Eye (tissue), 1 donor: ENCODE data around the gene ATP2C2.
"Not testable (repeated sequence)": the region's sequence is repeated elsewhere in the genome, so short reads cannot be mapped to it uniquely, and the experiment has no call there.

Source experiments
- DNase-seq: peaks from one replicate; pipeline ENCODE4 v3.0.0-alpha.2; 2015

Gene ATP2C2

DNA sequence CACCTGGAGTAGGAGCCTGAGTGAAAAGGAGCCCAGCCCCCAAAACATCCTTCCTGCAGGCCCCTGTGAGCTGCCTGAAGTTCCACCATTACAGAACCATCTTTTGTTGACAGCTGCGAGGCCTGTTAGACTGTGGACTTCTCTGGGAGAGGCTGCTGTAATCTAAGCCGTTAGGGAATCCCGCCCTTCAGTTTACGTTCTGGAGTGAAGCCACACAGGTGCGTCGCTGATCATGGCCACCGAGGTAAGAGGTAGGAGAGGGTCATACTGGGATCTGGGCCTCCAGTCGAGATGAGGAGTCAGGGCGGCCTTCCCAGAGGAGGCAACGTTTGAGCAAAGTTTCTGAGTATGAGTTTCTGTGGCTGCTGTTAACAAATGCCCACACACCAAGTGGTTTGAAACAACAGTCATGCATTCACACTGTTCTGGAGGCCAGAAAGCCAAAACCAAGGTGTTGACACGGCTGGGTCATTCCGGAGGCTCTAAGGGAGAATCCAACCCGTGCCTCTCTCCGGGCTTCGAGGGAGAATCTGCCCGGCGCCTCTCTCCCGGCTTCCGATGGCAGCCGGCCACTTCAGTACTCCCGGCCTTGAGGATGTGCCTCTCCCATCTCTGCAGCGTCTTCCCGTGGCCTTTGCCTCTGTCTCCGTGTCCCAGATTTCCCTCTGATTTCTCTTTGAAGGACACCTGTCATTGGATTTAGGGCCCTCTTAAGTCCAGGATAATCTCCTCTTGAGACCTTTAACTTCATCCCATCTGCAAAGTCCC lies 26.6 kb upstream of the ATP2C2 start:
- DNase-seq: no peak

DNA sequence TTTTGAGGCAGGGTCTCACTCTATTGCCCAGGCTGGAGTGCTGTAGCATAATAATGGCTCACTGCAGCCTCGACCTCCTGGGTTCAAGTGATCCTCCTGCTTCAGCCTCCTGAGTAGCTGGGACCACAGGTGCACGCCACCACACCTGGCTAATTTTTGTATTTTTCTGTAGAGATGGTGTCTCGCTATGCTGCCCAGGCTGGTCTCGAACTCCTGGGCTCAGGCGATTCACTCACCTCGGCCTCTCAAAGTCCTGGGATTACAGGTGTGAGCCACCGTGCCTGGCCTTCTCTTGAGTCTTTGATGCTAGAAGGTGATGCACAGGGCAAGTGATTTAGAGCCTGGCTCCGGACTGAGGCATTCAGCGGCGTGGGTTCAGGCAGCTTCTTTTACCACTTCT lies 24.5 kb upstream of the ATP2C2 start:
- not testable (repeated sequence) for DNase-seq

DNA sequence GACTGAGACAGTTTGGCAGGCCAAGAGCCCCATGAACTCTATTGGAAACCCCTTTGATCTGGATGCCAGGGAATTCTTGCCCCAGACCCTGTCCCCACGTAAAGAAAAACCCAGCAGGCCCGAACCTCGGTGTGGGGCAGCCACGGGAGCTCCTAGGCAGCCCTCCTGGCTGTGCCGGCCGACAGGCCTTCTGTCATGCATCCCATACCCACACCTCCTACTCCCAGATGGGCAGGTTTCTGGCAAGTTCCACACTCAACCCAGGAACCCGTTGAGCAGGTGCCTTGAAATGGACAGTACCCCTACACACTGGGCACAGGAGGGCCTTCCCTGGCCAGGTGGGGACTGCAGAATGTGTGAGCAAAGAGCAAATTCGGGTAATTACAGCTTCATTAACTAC lies 23.6 kb upstream of the ATP2C2 start:
- no peak for DNase-seq

DNA sequence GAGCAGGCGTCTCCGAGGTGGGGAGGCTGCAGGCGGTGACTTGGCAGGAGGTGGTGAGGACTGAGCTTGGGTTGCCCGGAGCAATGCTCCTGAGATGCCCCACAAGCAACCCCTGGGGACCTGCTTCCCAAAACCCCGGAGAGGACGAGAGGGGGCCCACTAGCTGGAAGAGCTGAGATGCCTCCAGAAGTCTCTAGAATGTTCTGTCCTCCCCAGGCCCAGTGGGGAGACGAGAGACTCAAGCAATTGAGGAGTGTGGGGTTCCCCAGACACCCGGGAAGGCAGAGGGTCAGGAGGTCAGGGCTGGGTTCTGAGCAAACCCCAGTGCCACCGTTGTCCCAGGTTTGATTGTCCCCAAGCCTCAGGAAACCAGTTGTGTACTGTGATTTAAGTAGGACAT lies 21.2 kb upstream of the ATP2C2 start:
- DNase-seq: no peak

DNA sequence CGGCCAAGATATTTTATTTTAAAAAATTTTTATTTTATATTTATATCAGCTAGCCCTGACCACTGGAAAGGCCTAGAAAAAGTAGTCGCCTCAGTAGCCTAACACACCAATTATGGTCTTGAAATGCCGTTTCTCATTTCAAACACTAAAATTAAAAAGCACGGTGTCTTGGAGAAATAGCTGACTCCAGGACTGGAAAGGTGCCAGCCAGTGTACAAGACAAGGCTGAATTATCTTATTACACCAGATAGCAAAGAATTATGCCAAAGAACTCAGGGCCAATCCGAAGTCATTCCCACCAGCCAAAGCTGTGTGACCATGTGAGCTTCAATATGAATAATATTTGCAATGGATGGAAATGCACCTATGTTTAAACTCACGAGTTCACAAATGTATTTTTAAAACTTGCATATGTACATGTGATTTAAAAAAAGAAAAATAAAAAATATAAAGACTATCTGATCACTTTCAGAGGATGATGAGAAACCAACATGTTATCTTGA lies 19.9 kb upstream of the ATP2C2 start:
- DNase-seq: no peak

DNA sequence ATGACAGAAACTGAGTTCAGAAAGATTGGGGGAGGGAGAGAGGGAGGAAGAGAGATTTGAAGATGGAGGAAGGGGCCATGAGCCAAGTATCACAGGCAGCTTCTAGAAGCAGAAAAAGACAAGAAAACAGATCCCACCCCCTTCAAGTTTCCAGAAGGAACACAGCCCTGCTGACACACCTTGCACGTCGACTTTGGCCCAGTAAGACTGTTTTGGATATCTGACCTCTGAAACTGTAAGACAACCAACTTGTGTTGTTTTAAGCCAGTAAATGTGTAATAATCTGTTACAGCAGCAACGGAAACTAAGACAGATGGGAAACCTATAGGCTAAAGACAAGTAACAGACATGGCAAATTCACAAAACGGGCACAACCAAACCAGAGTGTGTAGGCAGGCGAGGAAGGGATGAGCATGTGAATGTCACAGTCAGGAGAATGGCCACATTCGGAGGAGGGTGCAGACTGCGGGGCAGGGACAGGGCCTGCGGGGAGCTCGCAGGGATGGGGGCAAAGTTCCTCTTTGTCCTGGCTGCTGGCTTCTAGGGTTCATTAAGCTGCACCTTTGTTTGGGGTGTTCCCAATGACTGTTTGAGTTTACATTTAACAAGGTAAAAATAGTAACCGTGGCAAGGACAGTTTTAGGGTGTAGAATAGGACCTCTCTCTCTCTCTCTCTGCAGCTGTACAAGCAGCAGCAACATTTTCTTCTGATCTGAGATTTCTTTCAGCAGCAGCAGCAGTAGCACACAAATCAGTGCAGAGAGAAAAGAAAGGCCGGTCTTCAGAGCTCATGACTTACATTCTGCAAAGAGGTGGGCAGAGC lies 18.3 kb upstream of the ATP2C2 start:
- DNase-seq: no peak

DNA sequence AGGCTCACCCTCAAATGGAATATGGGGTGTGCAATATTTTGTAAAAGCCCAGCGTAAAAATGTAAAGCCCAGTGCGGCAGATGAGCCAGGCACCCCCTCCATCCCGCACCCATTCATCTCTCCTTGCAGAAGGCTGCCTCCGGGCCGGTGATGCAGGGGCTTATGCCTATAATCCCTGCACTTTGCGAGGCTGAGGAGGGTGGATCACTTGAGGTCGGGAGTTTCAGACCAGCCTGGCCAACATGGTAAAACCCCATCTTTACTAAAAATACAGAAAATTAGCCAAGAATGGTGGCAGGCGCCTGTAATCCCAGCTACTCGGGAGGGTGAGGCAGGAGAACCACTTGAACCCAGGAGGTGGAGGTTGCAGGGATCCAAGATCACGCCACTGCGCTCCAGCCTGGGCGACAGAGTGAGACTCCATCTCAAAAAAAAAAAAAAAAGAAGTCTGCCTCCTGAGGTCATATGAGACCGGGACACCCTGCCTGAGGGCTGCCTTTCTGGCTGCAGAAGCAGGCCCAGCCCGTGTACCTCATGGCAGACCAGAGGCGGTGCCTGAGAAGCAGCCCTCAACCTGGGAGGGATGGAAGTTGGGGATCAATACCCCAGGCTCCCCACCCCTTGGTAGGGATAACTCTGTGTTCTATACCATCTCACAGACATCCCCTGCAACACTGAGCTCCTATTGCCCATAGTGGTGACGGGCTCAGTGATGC lies 17.5 kb upstream of the ATP2C2 start:
- DNase-seq: no peak

DNA sequence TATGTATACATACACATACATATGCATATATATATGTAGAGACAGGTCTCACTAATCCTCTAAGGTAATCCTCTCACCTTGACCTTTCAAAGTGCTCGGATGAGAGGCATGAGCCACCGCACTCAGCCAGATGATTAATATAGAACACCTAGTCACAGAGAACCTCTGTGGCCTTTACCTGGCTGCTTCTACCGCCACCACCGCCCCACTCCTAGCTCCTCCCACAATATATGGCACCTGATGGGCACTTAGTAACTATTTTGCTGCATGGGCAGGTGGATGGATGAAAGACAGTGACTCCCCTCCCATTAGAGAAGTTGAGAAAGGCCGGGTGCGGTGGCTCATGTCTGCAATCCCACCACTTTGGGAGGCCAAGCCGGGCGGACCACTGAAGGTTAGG lies 16.7 kb upstream of the ATP2C2 start:
- no peak for DNase-seq

DNA sequence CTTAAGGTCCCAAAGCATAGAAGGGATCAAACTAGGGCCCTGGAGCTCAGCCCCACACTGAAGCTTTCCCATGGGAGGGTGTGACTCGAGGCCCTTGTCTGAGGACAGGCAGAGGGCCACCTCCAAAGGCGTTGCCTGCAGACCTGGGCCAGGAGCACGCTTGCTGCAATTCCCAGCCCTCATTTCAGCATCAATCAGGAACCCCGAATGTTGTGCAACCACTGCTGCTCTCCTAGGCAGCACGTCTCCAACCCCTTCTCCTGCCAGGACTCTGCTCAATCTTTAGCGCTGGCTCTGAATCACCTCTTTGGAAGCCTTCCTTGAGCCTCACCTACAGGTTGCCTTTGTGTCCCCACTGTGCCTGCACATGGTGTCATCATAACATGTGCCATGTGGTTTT lies 14.0 kb upstream of the ATP2C2 start:
- DNase-seq: no peak

DNA sequence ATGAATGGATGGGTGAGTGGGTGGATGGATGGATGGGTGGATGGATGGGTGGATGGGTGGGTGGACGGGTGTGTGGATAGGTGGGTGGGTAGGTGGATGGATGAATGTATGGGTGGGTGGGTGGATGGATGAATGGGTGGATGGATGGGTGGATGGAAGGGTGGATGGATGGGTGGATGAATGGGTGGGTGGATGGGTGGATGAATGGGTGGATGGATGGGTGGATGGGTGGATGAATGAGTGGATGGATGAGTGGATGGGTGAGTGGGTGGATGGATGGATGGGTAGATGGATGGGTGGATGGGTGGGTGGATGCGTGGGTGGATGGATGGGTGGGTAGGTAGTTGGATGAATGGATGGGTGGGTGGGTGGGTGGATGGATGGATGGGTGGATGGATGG lies 13.2 kb upstream of the ATP2C2 start:
- no peak for DNase-seq

DNA sequence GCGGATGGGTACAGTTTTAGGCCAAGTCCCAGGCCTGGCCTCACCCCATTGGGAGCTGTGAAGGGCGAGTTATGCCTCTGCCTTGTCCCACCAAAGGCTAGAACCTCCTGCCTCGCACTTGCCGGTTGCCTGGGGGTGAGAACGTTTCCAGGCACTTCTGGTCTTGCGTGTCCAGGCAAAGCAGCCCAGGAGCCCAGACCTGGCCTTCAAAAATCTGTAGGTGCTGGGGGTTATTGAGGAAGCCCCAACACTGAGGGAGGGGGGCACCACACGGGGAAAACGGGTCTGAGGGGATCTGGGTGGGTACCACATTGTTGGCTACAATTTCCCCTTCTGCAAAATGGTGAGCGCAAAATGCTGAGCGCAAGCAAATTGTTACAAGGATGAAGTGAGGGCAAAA lies 12.2 kb upstream of the ATP2C2 start:
- no peak for DNase-seq

DNA sequence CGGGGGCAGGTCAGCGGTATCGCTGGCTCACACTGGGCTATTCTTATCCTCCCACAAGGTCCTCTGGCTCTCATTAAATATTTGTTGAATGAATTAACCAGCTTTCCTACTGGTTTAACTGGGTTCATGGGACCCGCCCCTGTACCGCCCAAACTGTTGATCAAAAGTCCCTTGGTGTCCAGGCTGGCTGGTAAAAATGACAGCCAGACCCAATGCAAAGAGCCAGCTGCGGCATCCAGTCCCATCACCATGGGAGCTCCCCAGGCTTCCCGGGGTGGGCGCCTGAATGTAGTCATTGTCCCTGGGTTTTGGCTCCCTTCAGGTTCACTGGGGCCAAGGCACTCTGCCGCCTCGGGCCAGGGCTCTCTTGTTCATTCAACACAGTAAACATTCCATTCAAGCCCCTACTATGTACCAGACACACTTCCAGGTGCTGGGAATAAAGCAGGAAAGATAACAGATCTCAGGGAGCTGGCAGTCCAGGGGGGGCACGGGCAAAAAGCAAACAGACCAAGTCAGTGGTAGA lies 11.7 kb upstream of the ATP2C2 start:
- no peak for DNase-seq

DNA sequence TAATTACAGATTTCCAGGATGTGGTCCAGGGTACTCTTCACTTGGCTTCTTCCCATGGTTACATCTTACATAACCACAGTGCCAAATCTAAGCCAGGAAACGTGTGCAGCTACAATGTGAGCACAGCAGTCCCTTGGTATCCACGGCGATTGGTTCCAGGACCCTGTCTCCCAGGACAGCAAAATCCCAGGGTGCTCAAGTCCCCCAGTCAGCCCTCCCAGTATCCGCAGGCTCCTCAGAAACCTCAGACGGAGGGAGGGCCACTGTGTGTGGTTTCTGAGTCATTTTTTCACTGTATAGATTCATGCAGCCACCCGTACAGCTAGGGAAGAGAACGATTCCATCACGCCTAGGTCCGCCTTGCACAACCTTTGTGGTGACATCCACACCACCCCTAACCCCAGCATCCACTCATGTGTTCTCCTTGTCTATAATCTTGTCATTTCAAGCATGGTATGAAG lies 11.1 kb upstream of the ATP2C2 start:
- no peak for DNase-seq

DNA sequence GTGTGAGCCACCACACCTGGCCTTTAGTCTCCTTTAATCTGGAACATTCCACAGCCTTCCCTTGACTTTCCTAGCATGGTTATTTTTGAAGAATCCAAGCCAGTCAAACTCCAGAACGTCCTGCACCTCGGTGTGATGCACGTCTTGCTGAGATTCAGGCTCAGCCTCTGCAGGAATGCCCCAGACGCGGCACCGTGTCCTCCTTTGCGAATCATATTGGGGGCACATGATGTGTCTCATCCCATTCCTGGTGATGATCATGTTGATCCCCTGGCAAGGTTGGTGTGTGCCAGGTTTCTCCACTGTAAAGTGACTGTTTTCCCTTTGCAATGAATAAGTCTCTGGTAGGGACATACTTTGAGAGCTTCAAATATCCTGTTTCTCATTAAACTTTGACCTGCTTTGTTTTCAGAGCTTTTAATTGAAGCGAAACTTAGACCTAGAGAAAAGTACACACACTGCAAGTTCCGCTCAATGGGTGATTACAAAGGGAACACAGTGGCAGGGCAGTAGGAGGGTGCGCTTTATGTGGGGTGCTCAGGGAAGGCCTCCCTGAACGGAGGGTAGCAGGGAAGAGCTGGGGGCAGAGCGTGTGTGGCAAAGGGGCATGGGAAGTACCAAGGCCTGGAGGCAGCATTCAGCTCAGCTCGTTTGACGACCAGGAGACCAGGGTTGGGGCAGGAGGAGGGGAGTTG lies 9.6 kb upstream of the ATP2C2 start:
- no peak for DNase-seq

DNA sequence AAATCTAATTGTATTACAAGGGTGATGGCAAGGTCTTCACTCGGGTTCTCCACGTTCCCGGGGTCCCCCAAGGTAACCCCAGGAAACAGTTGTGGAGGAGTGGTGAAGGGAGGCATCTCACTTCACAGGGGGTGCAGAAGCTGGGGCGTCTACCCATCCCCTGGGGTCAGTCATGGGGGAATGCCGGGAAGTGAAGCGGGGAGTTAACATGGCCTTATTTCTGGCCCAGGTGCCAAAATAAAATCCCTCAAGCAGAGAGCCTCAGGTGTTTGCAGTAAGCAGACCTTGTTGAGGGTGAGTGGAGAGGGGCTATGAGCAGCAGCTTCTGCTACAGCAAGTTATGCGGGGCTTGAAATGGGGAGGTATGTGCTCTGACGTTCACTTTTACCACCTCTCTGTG lies 9.0 kb upstream of the ATP2C2 start:
- no peak for DNase-seq

DNA sequence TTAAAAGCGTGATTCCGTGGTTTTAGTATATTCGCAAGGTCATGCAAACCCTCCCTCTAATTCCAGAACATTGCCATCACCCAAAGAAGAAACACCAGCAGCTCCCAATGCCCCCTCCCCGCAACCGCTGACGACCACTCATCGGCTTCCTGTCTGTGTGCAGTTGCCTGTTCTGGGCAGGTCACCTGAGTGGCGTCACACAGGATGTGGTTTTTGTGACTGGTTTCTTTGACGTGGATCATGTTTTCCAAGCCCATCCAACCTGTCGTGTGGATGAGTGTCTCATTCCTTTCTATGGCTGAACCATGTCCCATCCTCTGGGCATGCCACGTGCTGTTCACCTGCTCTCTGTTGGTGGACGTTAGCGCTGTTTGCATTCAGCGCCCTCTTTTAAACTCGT lies 8.2 kb upstream of the ATP2C2 start:
- no peak for DNase-seq

DNA sequence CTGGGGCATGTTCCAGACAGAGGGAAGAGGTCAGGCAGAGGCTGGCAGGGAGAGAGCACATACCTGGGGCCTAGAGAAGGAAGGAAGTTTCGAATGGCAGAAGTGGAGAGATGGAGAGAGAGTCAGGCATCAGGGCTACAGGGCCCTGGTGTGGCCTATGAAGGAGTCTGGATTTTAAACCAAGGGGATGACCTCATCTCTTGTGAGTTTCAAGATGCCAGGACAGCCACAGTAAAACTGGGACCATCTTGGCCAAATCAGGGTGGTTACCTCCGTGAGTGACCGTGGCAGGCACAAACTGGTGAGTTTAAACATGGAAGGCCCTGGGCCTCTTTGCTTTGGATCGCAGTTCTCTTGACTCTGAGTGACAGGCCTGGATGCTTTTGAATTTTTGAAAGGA lies 7.6 kb upstream of the ATP2C2 start:
- DNase-seq: no peak

DNA sequence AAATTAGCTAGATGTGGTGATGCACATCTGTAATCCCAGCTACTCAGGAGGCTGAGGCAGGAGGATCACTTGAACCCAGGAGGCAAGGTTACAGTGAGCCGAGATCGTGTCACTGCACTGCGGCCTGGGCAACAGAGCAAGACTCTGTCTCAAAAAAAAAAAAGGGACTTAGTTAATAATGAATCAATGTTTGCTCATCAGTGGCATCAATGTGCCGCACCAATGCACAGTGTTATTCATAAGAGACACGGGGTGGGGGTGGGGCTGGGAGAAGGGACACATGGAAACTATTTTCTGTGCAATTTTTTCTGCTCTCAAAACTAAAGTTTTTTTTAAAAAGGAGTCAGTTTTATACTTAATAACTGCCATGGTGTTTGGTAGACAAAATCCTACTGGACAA lies 6.8 kb upstream of the ATP2C2 start:
- DNase-seq: no peak

DNA sequence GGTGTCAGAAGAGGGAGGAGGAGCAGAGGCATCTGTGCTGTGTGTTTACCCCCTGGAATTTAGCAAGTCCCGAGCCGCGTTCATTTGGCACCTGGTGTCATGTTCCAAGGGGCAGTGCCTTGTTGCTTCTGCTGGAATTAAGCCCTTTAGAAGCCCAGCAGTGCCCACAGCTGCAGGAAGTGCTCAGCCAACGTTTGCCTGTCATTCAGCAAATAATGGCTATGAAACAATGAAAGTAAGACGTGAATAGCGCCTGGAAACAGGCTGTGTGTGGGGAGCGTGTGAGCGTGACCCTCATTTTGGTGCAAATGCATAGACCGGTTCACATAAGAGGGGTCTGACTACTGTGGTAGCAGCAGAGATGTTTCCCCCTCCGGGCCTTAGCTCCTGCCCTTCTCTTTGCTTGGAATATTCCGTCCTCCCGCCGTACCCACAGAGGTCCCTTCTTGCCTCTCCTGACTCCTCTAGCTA lies 5.8 kb upstream of the ATP2C2 start:
- DNase-seq: no peak

DNA sequence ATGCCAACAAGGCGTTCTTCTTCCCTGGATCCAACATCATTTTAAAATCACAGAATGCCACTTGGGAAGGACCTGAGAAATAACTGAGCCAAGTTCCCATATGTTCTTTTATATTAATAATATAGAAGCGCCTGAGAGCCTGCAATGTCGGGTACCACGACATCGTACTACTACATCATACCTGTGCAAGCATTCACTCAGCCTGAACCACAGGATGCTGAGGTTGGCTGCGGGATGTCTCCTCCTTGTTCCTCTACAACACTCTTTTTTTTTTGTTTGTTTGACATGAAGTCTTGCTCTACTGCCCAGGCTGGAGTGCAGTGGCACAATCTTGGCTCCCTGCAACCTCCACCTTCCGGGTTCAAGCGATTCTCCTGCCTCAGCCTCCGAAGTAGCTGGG lies 2.1 kb upstream of the ATP2C2 start:
- no peak for DNase-seq

DNA sequence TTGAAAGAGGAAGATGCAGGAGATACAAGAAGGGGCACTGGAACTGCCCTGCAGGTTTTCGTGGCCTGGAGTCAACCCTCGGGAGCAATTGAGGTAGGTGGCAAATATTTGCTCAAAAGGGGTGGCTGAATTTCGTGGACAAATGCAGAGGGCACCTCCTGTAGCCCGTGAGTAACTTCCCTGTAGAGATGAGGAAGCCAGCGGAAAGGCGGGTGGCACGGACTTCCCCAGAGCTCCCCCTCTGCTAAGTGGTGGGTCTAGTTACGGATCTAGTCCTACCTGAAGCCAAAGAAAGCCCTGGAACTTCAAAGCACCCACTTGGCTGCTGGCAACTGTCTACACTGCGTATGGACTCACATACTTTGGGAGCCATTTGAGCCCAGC lies 1.0 kb upstream of the ATP2C2 start:
- DNase-seq: no peak

DNA sequence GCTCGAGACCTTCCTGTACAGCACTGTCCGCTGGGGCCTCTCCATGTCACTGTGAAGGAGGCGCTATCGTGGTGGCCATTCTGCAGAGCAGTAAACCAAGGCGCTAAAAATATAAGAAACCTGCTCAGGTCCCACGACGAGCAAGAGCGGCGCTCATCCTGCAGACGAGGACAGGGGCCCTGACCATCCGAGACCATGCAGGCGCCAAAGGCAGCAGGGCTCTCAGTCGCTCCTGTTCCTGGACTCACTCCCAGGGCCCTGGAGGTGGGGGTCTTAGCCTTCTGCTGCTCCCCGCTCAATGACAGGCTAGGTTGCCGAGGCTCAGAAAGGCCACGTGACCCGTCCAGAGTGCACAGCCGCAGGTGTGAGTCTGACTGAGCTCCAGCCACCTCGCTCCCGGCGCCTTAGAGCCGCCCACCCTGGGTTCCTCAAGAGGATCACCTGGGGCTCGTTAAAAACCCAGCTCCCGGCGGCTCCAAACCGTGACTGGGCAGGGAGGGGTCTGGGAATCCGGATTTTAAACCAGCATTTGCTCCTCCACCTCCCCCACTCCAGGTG lies 509 bp upstream of the ATP2C2 start:
- no peak for DNase-seq
